ENCODE results near the gene MAPKAPK2. TPM values are rescaled to one million over a fixed set of nuclear protein-coding genes. Genes with fewer than 3 reads are reported as not detected.

MAPKAPK2 gene
- total RNA-seq, 1 experiment from 2014 or later: 54.9 TPM

DNA sequence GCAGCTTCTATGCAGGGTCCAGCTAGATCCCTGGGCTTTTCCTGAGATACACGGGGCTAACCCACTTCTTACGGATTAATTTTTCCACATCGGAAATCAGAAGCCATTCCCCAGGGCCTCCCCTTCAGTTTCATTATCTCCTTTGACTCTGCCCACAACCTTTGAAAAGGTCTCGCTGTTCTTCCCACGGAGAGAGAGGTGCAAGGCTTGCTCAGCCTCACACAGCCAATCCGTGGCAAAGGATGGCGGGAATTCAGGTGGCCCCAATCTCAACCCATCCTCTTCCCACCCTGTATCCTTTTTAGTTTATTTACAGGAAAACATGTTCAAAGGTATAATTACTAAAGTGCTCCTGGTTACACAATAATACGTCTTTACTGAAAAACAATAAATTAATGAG is 702 bp upstream of the MAPKAPK2 start:
- CTCF ChIA-PET: interaction anchor here (0.6 to 2.0 kb wide), 12 partner anchors 20 to 139 kb away, joined by 3 to 12 read pairs (median 4); partner anchors contain the start of genes DYRK3 and EIF2D
- H3K9me3 Mint-ChIP-seq: no peaks in the 10 kb centered on the region
- H3K4me1 Mint-ChIP-seq: peaks cover 40% of the 10 kb centered on the region
- no peaks in the 10 kb centered on the region for H3K36me3 Mint-ChIP-seq
- H3K27ac Mint-ChIP-seq: no peak overlapping the region
- no peak for TF ChIP-seq ZNF317 (CRISPR knock-in tag; IDR thresholded peaks at IDR 0.05; ENCODE audit: borderline replicate concordance, low read depth)
- TF ChIP-seq FOXJ3 (CRISPR knock-in tag; IDR thresholded peaks at IDR 0.05; ENCODE audit: borderline replicate concordance): no peak
- TF ChIP-seq, protein P1, sequence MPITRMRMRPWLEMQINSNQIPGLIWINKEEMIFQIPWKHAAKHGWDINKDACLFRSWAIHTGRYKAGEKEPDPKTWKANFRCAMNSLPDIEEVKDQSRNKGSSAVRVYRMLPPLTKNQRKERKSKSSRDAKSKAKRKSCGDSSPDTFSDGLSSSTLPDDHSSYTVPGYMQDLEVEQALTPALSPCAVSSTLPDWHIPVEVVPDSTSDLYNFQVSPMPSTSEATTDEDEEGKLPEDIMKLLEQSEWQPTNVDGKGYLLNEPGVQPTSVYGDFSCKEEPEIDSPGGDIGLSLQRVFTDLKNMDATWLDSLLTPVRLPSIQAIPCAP (CRISPR knock-in tag; IDR thresholded peaks at IDR 0.05): no peak
- TF ChIP-seq, protein P2, sequence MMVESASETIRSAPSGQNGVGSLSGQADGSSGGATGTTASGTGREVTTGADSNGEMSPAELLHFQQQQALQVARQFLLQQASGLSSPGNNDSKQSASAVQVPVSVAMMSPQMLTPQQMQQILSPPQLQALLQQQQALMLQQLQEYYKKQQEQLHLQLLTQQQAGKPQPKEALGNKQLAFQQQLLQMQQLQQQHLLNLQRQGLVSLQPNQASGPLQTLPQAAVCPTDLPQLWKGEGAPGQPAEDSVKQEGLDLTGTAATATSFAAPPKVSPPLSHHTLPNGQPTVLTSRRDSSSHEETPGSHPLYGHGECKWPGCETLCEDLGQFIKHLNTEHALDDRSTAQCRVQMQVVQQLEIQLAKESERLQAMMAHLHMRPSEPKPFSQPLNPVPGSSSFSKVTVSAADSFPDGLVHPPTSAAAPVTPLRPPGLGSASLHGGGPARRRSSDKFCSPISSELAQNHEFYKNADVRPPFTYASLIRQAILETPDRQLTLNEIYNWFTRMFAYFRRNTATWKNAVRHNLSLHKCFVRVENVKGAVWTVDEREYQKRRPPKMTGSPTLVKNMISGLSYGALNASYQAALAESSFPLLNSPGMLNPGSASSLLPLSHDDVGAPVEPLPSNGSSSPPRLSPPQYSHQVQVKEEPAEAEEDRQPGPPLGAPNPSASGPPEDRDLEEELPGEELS (CRISPR knock-in tag; IDR thresholded peaks at IDR 0.05): no peak
- no peak for TF ChIP-seq TP53 (CRISPR knock-in tag; IDR thresholded peaks at IDR 0.05)
- TF ChIP-seq, protein P3, sequence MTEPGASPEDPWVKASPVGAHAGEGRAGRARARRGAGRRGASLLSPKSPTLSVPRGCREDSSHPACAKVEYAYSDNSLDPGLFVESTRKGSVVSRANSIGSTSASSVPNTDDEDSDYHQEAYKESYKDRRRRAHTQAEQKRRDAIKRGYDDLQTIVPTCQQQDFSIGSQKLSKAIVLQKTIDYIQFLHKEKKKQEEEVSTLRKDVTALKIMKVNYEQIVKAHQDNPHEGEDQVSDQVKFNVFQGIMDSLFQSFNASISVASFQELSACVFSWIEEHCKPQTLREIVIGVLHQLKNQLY (CRISPR knock-in tag; IDR thresholded peaks at IDR 0.05): no peak
- TF ChIP-seq, protein P4, sequence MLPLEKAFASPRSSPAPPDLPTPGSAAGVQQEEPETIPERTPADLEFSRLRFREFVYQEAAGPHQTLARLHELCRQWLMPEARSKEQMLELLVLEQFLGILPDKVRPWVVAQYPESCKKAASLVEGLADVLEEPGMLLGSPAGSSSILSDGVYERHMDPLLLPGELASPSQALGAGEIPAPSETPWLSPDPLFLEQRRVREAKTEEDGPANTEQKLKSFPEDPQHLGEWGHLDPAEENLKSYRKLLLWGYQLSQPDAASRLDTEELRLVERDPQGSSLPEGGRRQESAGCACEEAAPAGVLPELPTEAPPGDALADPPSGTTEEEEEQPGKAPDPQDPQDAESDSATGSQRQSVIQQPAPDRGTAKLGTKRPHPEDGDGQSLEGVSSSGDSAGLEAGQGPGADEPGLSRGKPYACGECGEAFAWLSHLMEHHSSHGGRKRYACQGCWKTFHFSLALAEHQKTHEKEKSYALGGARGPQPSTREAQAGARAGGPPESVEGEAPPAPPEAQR (CRISPR knock-in tag; IDR thresholded peaks at IDR 0.05): no peak
- no peak for TF ChIP-seq ZNF263 (CRISPR knock-in tag; IDR thresholded peaks at IDR 0.05; ENCODE audit: low read depth)
- TF ChIP-seq, protein P5, sequence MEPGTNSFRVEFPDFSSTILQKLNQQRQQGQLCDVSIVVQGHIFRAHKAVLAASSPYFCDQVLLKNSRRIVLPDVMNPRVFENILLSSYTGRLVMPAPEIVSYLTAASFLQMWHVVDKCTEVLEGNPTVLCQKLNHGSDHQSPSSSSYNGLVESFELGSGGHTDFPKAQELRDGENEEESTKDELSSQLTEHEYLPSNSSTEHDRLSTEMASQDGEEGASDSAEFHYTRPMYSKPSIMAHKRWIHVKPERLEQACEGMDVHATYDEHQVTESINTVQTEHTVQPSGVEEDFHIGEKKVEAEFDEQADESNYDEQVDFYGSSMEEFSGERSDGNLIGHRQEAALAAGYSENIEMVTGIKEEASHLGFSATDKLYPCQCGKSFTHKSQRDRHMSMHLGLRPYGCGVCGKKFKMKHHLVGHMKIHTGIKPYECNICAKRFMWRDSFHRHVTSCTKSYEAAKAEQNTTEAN (CRISPR knock-in tag; IDR thresholded peaks at IDR 0.05): no peak
- no peak for TF ChIP-seq ZNF396 (CRISPR knock-in tag; IDR thresholded peaks at IDR 0.05; ENCODE audit: borderline replicate concordance)
- no peak for DNase-seq (ENCODE audit: low spot score)
- H3K4me3 Mint-ChIP-seq: peak overlapping the region; percentile 80
- POLR2A ChIA-PET: no interaction called here
- no peak for ATAC-seq
- peaks cover 59% of the 10 kb centered on the region for H3K27me3 Mint-ChIP-seq (ENCODE audit: low read depth)

DNA sequence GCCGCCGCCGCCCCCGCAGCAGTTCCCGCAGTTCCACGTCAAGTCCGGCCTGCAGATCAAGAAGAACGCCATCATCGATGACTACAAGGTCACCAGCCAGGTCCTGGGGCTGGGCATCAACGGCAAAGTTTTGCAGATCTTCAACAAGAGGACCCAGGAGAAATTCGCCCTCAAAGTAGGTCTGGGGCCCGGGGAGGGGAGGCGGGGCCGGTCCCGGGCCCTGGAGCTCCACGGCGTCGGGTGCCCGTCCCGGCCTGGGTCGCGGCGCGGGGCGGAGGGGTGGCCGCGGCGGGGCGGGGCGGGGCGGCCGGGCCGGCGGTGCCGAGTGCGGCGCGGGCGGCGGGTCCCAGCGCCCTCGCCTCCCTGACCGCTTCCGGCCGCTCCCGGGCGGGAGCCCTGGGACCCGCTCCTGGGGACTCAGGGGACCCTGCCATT is 646 bp downstream of the MAPKAPK2 start:
- CTCF ChIA-PET: interaction anchor here (2.0 kb wide), 1 partner anchor 21 kb away, joined by 12 read pairs; no protein-coding TSS in a partner anchor
- POLR2A ChIA-PET: no interaction called here
- H3K4me1 Mint-ChIP-seq: peaks cover 48% of the 10 kb centered on the region
- H3K27ac Mint-ChIP-seq: no peak overlapping the region; the same call in 1 of the 2 replicates
- no peaks in the 10 kb centered on the region for H3K36me3 Mint-ChIP-seq
- H3K9me3 Mint-ChIP-seq: no peaks in the 10 kb centered on the region
- TF ChIP-seq SP1 (CRISPR knock-in tag; conservative IDR thresholded peaks at IDR 0.05): no peak
- TF ChIP-seq TP53 (CRISPR knock-in tag; IDR thresholded peaks at IDR 0.05): no peak
- DNase-seq (ENCODE audit: low spot score) (peak; percentile 33), ATAC-seq (peak; percentile 16)
- peaks cover 56% of the 10 kb centered on the region for H3K27me3 Mint-ChIP-seq (ENCODE audit: low read depth)
- peak overlapping the region; percentile 86 for H3K4me3 Mint-ChIP-seq

DNA sequence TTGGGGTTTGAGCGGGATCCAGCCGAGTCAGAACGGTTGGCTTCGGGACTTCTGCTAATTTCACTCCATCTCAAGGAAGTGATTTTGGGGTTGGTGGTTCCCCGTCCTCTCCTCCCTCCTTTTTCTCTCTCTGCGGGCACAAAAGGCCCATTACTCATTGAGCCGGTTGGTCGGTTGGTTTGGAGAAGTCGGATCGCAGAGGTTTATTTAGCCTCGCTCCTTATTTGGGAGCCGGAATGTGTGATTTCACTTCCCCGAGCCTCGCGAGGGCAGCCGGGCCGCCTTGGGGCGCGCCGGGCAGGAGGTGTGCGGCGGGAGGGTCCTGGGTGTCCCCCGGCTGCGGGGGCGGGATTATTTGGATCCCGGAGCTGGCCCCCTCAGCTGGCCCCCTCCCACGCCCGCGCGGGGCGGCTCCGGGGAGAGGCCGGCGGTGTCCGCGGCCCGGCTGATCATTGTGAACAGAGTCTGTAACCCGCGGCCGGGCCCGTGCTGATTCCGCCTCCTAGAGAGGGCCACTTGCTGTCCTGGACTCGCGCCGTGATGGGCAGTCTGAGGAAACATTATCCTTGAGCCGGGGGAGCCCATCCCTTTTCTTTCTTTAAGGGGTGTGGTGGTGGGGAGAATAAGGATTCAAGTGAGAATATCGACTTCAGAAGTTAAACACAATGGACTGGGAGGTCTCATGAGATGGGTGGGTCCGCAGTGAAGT is 1.2 kb downstream of the MAPKAPK2 start:
- POLR2A ChIA-PET: no interaction called here
- TF ChIP-seq ATF1 (CRISPR knock-in tag; IDR thresholded peaks at IDR 0.05) (no peak), GABPB1 (CRISPR knock-in tag; IDR thresholded peaks at IDR 0.05) (no peak), FOXP1 (CRISPR knock-in tag; IDR thresholded peaks at IDR 0.05; ENCODE audit: borderline replicate concordance) (0 out of 2 replicates have a peak, but pooled peaks have one; percentile 31)
- TF ChIP-seq, protein P6, sequence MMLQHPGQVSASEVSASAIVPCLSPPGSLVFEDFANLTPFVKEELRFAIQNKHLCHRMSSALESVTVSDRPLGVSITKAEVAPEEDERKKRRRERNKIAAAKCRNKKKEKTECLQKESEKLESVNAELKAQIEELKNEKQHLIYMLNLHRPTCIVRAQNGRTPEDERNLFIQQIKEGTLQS (CRISPR knock-in tag; conservative IDR thresholded peaks at IDR 0.05): no peak
- H3K27me3 Mint-ChIP-seq (ENCODE audit: low read depth): peaks cover 52% of the 10 kb centered on the region
- peak; percentile 14 for ATAC-seq
- peak; percentile 44 for DNase-seq (ENCODE audit: low spot score)
- H3K36me3 Mint-ChIP-seq: no peaks in the 10 kb centered on the region
- no peaks in the 10 kb centered on the region for H3K9me3 Mint-ChIP-seq
- H3K27ac Mint-ChIP-seq: 0 out of 2 replicates have a peak overlapping the region, but pooled peaks have one; percentile 60
- H3K4me1 Mint-ChIP-seq: peaks cover 50% of the 10 kb centered on the region
- peak overlapping the region; percentile 85 for H3K4me3 Mint-ChIP-seq
- CTCF ChIA-PET: interaction anchor here (2.0 kb wide), 1 partner anchor 22 kb away, joined by 12 read pairs; no protein-coding TSS in a partner anchor
